Lower leg skin (tissue), 3 donors: ENCODE results near the gene RAPGEF3.

Experiments used
- POLR2A ChIP-seq, 2 donors: fragments of 450-650 bp; IDR thresholded peaks; one replicate each; pipeline ENCODE4 v1.6.1; 2016 to 2017; ENCODE audit warnings: antibody characterized with exemption in 2 of 2, mild to moderate bottlenecking in 1 of 2, moderate library complexity in 1 of 2
- TF ChIP-seq, protein P1 (sequence below), 3 donors: fragments of 450-650 bp; IDR thresholded peaks; one replicate each; pipeline ENCODE4 v1.5.1; 2016; ENCODE audit warnings: antibody characterized with exemption in 3 of 3, mild to moderate bottlenecking in 3 of 3, moderate library complexity in 2 of 3

DNA sequence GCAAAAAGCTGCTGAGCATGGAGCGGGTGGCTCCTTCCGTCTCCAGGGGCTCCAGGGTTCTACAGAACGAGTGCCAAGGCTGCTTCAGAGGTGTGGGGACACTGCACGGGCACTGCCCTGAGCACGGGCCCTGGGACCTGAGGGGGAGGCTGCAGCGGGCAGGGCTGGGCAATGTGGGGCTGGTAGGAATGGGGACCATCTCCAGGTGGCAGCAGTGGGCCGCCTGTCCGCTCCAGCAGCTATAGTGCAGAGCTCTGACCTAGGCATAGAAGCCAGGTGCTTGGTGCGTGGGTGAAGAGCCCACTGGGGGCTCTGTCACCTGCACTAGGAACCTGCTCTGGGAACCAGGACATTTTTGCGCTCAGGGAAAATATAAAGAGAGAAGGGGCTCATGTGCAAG lies 38.8 kb upstream of the RAPGEF3 start:
- TF ChIP-seq, protein P1, sequence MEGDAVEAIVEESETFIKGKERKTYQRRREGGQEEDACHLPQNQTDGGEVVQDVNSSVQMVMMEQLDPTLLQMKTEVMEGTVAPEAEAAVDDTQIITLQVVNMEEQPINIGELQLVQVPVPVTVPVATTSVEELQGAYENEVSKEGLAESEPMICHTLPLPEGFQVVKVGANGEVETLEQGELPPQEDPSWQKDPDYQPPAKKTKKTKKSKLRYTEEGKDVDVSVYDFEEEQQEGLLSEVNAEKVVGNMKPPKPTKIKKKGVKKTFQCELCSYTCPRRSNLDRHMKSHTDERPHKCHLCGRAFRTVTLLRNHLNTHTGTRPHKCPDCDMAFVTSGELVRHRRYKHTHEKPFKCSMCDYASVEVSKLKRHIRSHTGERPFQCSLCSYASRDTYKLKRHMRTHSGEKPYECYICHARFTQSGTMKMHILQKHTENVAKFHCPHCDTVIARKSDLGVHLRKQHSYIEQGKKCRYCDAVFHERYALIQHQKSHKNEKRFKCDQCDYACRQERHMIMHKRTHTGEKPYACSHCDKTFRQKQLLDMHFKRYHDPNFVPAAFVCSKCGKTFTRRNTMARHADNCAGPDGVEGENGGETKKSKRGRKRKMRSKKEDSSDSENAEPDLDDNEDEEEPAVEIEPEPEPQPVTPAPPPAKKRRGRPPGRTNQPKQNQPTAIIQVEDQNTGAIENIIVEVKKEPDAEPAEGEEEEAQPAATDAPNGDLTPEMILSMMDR (IDR thresholded peaks at IDR 0.05): no peak
- TF ChIP-seq POLR2A (IDR thresholded peaks at IDR 0.05): no peak
